Measurements from ENCODE around the gene PITPNM1.

Gene PITPNM1

GRCh38 chr11:67542169-67542568, 37.0 kb upstream of the PITPNM1 start:
- no peak for TF ChIP-seq CTCF (conservative IDR thresholded peaks at IDR 0.05; ENCODE audit: low read depth, low read length)
- H4K20me1 ChIP-seq (ENCODE audit: insufficient read depth) = no peaks in the 10 kb centered on the region
- H3K27ac ChIP-seq = no peak overlapping the region
- no peak overlapping the region for H3K4me3 ChIP-seq (IDR thresholded peaks at IDR 0.05; ENCODE audit: insufficient read depth, low read depth, low read length)
- no peaks in the 10 kb centered on the region for H3K27me3 ChIP-seq (ENCODE audit: insufficient read depth, low read depth)
- no peak overlapping the region for H3K9ac ChIP-seq
- H3K4me1 ChIP-seq (ENCODE audit: low read depth, poor library complexity, severe bottlenecking) = no peaks in the 10 kb centered on the region
- H2AFZ ChIP-seq (ENCODE audit: low read depth) = no peak overlapping the region
- no peaks in the 10 kb centered on the region for H3K79me2 ChIP-seq (ENCODE audit: insufficient read depth, low read depth)
- H3K4me2 ChIP-seq = no peak overlapping the region
- no peaks in the 10 kb centered on the region for H3K36me3 ChIP-seq (ENCODE audit: insufficient read depth)

DNA sequence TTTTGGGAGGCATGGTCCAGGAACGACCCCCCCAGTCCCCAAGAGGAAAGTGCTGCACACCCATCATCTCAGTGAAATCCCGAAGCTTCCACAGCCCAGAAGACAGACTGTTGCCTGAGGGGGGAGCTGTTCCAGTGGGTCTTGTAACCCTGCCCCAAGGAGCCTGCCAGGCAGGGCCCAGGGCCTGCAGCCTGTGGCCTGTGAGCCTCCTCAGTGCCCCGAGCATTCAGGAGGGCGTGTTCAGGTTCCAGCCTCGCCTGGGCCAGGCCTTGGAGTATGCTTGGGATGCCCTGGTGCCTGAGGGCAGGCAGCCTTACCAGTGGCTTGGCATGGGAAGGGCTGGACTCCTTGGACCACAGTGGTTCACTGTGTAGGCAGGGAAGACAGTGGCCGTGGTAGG, 36.0 kb upstream of the PITPNM1 start:
- Histone ChIP-seq H3K4me2 (no peak overlapping the region), H2AFZ (ENCODE audit: low read depth) (no peak overlapping the region), H3K27ac (no peak overlapping the region), H3K36me3 (ENCODE audit: insufficient read depth) (no peaks in the 10 kb centered on the region), H3K27me3 (ENCODE audit: insufficient read depth, low read depth) (no peaks in the 10 kb centered on the region), H3K4me3 (IDR thresholded peaks at IDR 0.05; ENCODE audit: insufficient read depth, low read depth, low read length) (no peak overlapping the region), H4K20me1 (ENCODE audit: insufficient read depth) (no peaks in the 10 kb centered on the region), H3K4me1 (ENCODE audit: low read depth, poor library complexity, severe bottlenecking) (no peaks in the 10 kb centered on the region), H3K9ac (no peak overlapping the region), H3K79me2 (ENCODE audit: insufficient read depth, low read depth) (no peaks in the 10 kb centered on the region)
- no peak for TF ChIP-seq CTCF (conservative IDR thresholded peaks at IDR 0.05; ENCODE audit: low read depth, low read length)

- Histone ChIP-seq H3K36me3 (ENCODE audit: insufficient read depth) (no peaks in the 10 kb centered on the region), H3K4me2 (no peak overlapping the region), H3K79me2 (ENCODE audit: insufficient read depth, low read depth) (no peaks in the 10 kb centered on the region), H3K9ac (no peak overlapping the region), H3K27ac (no peak overlapping the region), H3K4me3 (IDR thresholded peaks at IDR 0.05; ENCODE audit: insufficient read depth, low read depth, low read length) (no peak overlapping the region), H3K4me1 (ENCODE audit: low read depth, poor library complexity, severe bottlenecking) (no peaks in the 10 kb centered on the region), H3K27me3 (ENCODE audit: insufficient read depth, low read depth) (no peaks in the 10 kb centered on the region), H4K20me1 (ENCODE audit: insufficient read depth) (no peaks in the 10 kb centered on the region), H2AFZ (ENCODE audit: low read depth) (no peak overlapping the region)
- TF ChIP-seq CTCF (conservative IDR thresholded peaks at IDR 0.05; ENCODE audit: low read depth, low read length) = no peak
Observed at GRCh38 chr11:67539550-67539949, 34.4 kb upstream of the PITPNM1 start.

DNA sequence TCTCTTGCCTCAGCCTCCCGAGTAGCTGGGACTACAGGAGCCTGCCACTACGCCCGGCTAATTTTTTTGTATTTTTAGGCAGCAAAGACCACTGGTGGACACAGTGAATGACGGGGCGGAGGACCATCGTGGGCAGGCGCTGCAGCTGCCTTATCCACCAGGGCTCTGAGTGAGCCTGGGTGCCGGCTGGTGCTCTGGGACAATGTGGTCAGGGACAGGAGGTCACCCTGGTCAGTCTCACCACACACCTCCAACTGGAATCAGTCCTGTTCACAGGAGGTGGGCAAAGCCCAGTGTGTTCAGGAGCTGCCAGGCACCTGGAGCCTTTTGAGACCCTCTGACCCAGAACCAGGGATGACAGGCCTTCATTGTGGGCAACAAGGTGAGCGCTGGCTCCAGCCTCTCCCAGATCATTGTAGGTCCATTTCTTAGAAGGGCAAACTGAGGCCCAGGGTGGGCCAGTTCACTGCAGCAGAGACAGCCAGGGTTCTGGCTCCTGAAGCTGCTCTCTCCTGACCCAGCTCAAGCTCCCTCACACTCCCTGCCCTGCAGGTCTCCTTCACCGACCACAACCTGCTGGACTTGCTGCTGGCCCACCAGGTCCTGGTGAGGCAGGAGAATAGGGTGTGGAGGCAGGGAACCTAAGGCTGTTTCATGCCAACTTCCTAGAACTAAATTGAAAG, 33.8 kb upstream of the PITPNM1 start:
- Histone ChIP-seq H3K9ac (no peak overlapping the region), H3K27ac (no peak overlapping the region), H4K20me1 (ENCODE audit: insufficient read depth) (no peaks in the 10 kb centered on the region), H2AFZ (ENCODE audit: low read depth) (no peak overlapping the region), H3K36me3 (ENCODE audit: insufficient read depth) (no peaks in the 10 kb centered on the region), H3K4me3 (IDR thresholded peaks at IDR 0.05; ENCODE audit: insufficient read depth, low read depth, low read length) (no peak overlapping the region), H3K4me1 (ENCODE audit: low read depth, poor library complexity, severe bottlenecking) (no peaks in the 10 kb centered on the region), H3K79me2 (ENCODE audit: insufficient read depth, low read depth) (no peaks in the 10 kb centered on the region), H3K4me2 (no peak overlapping the region), H3K27me3 (ENCODE audit: insufficient read depth, low read depth) (no peaks in the 10 kb centered on the region)
- no peak for TF ChIP-seq CTCF (conservative IDR thresholded peaks at IDR 0.05; ENCODE audit: low read depth, low read length)

Data from KMS-11 (cell line).